ENCODE measurements around the gene MET. TPM values are rescaled to one million over a fixed set of nuclear protein-coding genes. Genes with fewer than 3 reads are reported as not detected.

The MET gene
- polyA plus RNA-seq, 1 donor from 2014 or later, result not detected

DNA sequence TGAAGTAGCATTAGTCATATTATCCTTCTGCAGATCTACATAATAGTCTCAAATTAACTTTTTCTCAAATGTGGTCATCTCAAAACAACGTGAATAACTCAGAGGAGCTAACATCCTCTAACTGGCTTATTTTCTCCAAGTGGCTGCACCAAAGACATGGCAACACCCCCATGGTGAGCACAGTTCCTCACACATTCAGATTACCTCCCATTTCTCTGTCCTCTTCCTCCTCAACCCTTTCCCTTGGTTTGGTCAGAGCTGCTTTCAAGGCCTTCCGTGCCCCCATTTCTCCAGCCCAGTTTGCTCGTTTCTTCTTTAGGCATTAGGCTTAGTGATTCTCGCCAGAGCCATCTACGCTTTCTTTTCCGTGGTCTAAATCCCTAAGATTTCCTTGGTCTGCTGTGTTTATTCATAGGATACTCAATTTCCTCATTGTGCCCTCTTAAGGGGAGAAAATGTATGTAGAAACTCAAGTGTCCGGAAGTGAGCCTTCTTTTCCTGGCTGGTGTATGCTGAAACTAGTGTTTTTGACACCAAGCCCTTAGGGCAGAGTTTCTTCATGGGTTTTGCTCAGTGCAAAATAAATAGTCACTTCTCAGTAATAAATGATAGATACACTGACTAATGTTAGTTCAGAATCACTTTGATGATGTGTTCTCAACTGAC lies 2.6 kb downstream of the MET start:
- Histone ChIP-seq H3K36me3 (ENCODE audit: insufficient read depth, low read length) (no peaks in the 10 kb centered on the region), H4K20me1 (ENCODE audit: insufficient read depth) (no peaks in the 10 kb centered on the region), H3K27me3 (ENCODE audit: insufficient read depth, low read depth, low read length) (peaks cover 56% of the 10 kb centered on the region), H3K79me2 (replicated peaks; ENCODE audit: insufficient read depth, low read length) (no peaks in the 10 kb centered on the region), H2AFZ (ENCODE audit: low read depth, low read length) (no peak overlapping the region), H3F3A (ENCODE audit: insufficient read depth, low read length, poor library complexity, severe bottlenecking) (peaks cover 3% of the 10 kb centered on the region), H3K9ac (ENCODE audit: low read length) (no peak overlapping the region), H3K9me3 (ENCODE audit: low read length) (no peaks in the 10 kb centered on the region), H3K27ac (ENCODE audit: low read length) (no peak overlapping the region), H3K4me3 (ENCODE audit: low read length) (no peak overlapping the region), H3K9me2 (ENCODE audit: insufficient read depth, low read length) (no peaks in the 10 kb centered on the region), H3K4me2 (ENCODE audit: low read length) (no peak overlapping the region)
- TF ChIP-seq TAF1 (IDR thresholded peaks at IDR 0.05; ENCODE audit: low read depth), result no peak
- TF ChIP-seq, protein P1, sequence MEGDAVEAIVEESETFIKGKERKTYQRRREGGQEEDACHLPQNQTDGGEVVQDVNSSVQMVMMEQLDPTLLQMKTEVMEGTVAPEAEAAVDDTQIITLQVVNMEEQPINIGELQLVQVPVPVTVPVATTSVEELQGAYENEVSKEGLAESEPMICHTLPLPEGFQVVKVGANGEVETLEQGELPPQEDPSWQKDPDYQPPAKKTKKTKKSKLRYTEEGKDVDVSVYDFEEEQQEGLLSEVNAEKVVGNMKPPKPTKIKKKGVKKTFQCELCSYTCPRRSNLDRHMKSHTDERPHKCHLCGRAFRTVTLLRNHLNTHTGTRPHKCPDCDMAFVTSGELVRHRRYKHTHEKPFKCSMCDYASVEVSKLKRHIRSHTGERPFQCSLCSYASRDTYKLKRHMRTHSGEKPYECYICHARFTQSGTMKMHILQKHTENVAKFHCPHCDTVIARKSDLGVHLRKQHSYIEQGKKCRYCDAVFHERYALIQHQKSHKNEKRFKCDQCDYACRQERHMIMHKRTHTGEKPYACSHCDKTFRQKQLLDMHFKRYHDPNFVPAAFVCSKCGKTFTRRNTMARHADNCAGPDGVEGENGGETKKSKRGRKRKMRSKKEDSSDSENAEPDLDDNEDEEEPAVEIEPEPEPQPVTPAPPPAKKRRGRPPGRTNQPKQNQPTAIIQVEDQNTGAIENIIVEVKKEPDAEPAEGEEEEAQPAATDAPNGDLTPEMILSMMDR (IDR thresholded peaks at IDR 0.05; ENCODE audit: poor library complexity, severe bottlenecking), result no peak
- TF ChIP-seq SMC3 (conservative IDR thresholded peaks at IDR 0.05; ENCODE audit: poor library complexity), result no peak
- no peak for TF ChIP-seq MXI1 (conservative IDR thresholded peaks at IDR 0.05; ENCODE audit: poor library complexity, severe bottlenecking)
- no peak for TF ChIP-seq EZH2 (IDR thresholded peaks at IDR 0.05; ENCODE audit: borderline replicate concordance, insufficient read depth, low read length, poor library complexity, severe bottlenecking)
- TF ChIP-seq, protein P2, sequence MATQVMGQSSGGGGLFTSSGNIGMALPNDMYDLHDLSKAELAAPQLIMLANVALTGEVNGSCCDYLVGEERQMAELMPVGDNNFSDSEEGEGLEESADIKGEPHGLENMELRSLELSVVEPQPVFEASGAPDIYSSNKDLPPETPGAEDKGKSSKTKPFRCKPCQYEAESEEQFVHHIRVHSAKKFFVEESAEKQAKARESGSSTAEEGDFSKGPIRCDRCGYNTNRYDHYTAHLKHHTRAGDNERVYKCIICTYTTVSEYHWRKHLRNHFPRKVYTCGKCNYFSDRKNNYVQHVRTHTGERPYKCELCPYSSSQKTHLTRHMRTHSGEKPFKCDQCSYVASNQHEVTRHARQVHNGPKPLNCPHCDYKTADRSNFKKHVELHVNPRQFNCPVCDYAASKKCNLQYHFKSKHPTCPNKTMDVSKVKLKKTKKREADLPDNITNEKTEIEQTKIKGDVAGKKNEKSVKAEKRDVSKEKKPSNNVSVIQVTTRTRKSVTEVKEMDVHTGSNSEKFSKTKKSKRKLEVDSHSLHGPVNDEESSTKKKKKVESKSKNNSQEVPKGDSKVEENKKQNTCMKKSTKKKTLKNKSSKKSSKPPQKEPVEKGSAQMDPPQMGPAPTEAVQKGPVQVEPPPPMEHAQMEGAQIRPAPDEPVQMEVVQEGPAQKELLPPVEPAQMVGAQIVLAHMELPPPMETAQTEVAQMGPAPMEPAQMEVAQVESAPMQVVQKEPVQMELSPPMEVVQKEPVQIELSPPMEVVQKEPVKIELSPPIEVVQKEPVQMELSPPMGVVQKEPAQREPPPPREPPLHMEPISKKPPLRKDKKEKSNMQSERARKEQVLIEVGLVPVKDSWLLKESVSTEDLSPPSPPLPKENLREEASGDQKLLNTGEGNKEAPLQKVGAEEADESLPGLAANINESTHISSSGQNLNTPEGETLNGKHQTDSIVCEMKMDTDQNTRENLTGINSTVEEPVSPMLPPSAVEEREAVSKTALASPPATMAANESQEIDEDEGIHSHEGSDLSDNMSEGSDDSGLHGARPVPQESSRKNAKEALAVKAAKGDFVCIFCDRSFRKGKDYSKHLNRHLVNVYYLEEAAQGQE (IDR thresholded peaks at IDR 0.05; ENCODE audit: borderline replicate concordance), result no peak
- TF ChIP-seq EP300 (conservative IDR thresholded peaks at IDR 0.05; ENCODE audit: poor library complexity, severe bottlenecking), result no peak
- no peak for TF ChIP-seq RAD21 (conservative IDR thresholded peaks at IDR 0.05)
- no peak for TF ChIP-seq POLR2AphosphoS5 (IDR thresholded peaks at IDR 0.05)

DNA sequence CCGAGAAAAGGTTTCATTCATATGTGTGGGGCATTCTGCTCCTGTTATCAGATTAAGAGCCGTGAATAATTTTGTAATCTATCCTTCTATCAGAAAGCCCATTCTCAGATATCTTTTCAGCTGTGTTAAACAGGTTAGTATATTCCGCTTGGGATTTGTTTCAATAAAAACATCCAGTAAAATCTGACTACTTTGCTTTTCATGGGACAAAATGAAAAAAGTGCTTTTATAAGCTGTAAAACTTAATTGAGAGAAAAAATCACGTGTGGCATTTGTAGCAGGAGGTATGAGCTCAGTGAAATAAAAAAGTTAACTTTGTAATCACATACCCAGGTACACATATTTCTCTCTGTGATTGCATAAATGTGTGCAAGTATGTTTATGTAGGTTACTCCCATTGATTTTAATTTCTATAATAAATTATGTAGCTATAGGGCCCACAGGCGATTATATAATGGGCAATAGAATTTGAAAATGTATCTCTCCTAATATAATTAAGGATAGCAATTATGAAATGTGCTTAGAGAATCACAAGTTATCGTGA lies 3.9 kb downstream of the MET start:
- Histone ChIP-seq H3K9ac (ENCODE audit: low read length) (no peak overlapping the region), H2AFZ (ENCODE audit: low read depth, low read length) (no peak overlapping the region), H3K4me2 (ENCODE audit: low read length) (no peak overlapping the region), H3K27ac (ENCODE audit: low read length) (no peak overlapping the region), H3F3A (ENCODE audit: insufficient read depth, low read length, poor library complexity, severe bottlenecking) (peaks cover 3% of the 10 kb centered on the region), H3K79me2 (replicated peaks; ENCODE audit: insufficient read depth, low read length) (no peaks in the 10 kb centered on the region), H3K27me3 (ENCODE audit: insufficient read depth, low read depth, low read length) (peaks cover 52% of the 10 kb centered on the region), H3K36me3 (ENCODE audit: insufficient read depth, low read length) (no peaks in the 10 kb centered on the region), H4K20me1 (ENCODE audit: insufficient read depth) (no peaks in the 10 kb centered on the region), H3K9me3 (ENCODE audit: low read length) (no peaks in the 10 kb centered on the region), H3K4me3 (ENCODE audit: low read length) (no peak overlapping the region), H3K9me2 (ENCODE audit: insufficient read depth, low read length) (no peaks in the 10 kb centered on the region)
- TF ChIP-seq, protein P2 (IDR thresholded peaks at IDR 0.05; ENCODE audit: borderline replicate concordance), result no peak
- TF ChIP-seq MXI1 (conservative IDR thresholded peaks at IDR 0.05; ENCODE audit: poor library complexity, severe bottlenecking) (no peak), EZH2 (IDR thresholded peaks at IDR 0.05; ENCODE audit: borderline replicate concordance, insufficient read depth, low read length, poor library complexity, severe bottlenecking) (no peak), TAF1 (IDR thresholded peaks at IDR 0.05; ENCODE audit: low read depth) (no peak), SMC3 (conservative IDR thresholded peaks at IDR 0.05; ENCODE audit: poor library complexity) (no peak), RAD21 (conservative IDR thresholded peaks at IDR 0.05) (no peak), POLR2AphosphoS5 (IDR thresholded peaks at IDR 0.05) (no peak), EP300 (conservative IDR thresholded peaks at IDR 0.05; ENCODE audit: poor library complexity, severe bottlenecking) (no peak)
- TF ChIP-seq, protein P1 (IDR thresholded peaks at IDR 0.05; ENCODE audit: poor library complexity, severe bottlenecking), result no peak
